Measurements from ENCODE around the gene GJC1.

The GJC1 gene

DNA sequence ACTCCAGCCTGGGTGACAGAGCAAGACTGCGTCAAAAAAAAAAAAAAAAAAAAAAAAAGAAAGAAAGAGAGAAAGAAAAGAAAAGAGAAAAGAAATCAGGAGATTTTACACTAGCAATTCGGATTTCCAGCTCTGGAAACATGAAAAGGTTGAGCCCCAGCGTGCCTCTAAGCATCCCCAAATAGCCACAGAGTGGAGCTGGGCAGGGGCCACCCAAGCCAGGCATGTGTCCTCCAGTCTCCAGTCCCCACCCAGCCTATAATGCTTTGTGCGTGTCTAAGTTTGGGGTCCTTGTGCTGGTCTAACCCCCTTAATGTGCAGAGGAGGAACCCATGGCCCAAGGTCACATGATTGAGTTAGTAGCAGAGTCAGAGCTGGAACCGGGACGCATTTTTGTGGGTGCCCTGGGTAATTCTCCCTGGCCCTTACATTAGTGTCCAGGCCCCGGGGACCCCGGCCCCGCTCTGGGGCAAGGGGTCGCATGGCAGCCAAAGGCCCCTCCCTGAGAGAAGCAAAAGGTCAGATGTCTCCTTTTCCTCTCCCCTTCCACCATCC is 51.4 kb downstream of the GJC1 start:
- DNase-seq (ENCODE audit: low read depth): no peak
- no peak overlapping the region for H3K4me3 ChIP-seq (ENCODE audit: low read depth, low read length)
- TF ChIP-seq, protein P1, sequence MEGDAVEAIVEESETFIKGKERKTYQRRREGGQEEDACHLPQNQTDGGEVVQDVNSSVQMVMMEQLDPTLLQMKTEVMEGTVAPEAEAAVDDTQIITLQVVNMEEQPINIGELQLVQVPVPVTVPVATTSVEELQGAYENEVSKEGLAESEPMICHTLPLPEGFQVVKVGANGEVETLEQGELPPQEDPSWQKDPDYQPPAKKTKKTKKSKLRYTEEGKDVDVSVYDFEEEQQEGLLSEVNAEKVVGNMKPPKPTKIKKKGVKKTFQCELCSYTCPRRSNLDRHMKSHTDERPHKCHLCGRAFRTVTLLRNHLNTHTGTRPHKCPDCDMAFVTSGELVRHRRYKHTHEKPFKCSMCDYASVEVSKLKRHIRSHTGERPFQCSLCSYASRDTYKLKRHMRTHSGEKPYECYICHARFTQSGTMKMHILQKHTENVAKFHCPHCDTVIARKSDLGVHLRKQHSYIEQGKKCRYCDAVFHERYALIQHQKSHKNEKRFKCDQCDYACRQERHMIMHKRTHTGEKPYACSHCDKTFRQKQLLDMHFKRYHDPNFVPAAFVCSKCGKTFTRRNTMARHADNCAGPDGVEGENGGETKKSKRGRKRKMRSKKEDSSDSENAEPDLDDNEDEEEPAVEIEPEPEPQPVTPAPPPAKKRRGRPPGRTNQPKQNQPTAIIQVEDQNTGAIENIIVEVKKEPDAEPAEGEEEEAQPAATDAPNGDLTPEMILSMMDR (IDR thresholded peaks at IDR 0.05; ENCODE audit: low read depth, low read length, missing control alignments): no peak

DNA sequence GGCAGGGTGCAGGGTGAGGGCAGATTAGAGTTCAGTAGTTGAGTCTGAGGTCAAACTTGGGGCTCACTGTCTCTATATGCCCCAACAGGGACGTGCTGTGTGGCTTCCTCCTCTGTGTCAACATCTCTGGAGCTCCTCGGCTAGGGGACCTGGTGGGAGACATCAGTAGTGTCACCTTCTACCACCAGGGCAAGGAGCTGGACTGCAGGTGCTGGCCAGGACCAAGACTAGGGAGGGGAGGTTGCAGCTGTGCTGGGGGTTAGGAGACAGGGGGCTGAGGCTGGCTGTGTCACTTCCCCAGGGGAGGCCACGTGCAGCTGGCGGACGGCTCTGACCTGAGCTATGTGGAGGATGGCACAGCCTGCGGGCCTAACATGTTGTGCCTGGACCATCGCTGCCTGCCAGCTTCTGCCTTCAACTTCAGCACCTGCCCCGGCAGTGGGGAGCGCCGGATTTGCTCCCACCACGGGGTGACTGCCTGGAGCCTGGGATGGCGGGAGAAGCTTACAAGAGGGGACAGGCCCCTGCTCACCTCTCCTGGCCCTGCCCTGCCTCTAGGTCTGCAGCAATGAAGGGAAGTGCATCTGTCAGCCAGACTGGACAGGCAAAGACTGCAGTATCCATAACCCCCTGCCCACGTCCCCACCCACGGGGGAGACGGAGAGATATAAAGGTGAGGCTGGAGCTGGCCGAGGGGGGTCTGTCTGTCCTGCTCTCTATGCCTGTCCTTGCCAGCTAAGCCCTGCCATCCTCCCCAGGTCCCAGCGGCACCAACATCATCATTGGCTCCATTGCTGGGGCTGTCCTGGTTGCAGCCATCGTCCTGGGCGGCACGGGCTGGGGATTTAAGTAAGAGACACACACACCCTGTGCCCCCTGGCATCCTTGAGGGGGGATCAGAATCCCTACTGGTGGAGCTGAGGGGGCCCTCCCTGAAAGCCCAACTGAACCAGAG is 52.4 kb downstream of the GJC1 start:
- no peak for DNase-seq (ENCODE audit: low read depth)
- TF ChIP-seq, protein P1 (IDR thresholded peaks at IDR 0.05; ENCODE audit: low read depth, low read length, missing control alignments): no peak
- no peak overlapping the region for H3K4me3 ChIP-seq (ENCODE audit: low read depth, low read length)

DNA sequence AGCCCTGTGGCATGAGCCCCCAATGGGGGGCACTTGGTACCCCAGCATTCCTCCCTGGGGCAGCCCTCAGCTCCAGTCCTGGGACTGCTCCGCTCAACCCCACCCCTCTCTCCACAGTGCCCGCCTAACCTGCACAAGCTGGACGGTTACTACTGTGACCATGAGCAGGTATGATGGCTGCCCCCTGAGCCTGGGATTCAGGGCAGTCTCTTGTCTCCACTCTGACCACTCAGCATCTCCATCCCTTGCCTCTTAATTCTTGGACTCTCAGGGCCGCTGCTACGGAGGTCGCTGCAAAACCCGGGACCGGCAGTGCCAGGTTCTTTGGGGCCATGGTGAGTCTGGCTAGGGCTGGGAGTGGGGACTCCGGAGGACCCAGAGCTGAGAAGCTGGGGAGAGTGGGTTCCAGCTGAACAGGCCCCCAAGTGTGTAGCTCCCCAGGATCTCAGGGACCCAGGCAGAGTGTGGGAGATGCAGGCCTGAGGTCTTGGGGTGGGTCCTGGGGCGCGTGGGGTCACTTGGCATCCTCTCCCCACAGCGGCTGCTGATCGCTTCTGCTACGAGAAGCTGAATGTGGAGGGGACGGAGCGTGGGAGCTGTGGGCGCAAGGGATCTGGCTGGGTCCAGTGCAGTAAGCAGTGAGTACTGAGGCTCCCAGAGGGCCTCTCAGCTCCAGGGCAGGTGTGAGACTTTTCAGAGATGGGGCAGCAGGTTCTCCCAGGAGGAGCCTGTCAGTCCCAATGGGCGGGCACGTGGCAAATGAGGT is 53.3 kb downstream of the GJC1 start:
- DNase-seq (ENCODE audit: low read depth): no peak
- no peak overlapping the region for H3K4me3 ChIP-seq (ENCODE audit: low read depth, low read length)
- TF ChIP-seq, protein P1 (IDR thresholded peaks at IDR 0.05; ENCODE audit: low read depth, low read length, missing control alignments): no peak

GRCh38 chr17:44775838-44776621 is 54.1 kb downstream of the GJC1 start:
- peak overlapping the region; percentile 58 for H3K4me3 ChIP-seq (ENCODE audit: low read depth, low read length)
- TF ChIP-seq, protein P1 (IDR thresholded peaks at IDR 0.05; ENCODE audit: low read depth, low read length, missing control alignments): no peak
- no peak for DNase-seq (ENCODE audit: low read depth)

- peak overlapping the region; percentile 58 for H3K4me3 ChIP-seq (ENCODE audit: low read depth, low read length)
Measured at GRCh38 chr17:44775136-44775837, 54.8 kb downstream of the GJC1 start.

More at GRCh38 chr17:44775136-44775837, 54.8 kb downstream of the GJC1 start:
- peak; percentile 94 for DNase-seq (ENCODE audit: low read depth)
- TF ChIP-seq, protein P1 (IDR thresholded peaks at IDR 0.05; ENCODE audit: low read depth, low read length, missing control alignments): no peak
